HG03066 (cell line): ENCODE results near the gene CSRNP3.
"Not testable (repeated sequence)": the region's sequence is repeated elsewhere in the genome, so short reads cannot be mapped to it uniquely, and the experiment has no call there.

Experiments used
- ATAC-seq: cut with Tn5 transposase; IDR thresholded peaks from one replicate; pipeline ENCODE4 v1.9.1; 2021; ENCODE audit warnings: low read depth; ENCODE audit not compliant: unreplicated experiment

Gene CSRNP3

DNA sequence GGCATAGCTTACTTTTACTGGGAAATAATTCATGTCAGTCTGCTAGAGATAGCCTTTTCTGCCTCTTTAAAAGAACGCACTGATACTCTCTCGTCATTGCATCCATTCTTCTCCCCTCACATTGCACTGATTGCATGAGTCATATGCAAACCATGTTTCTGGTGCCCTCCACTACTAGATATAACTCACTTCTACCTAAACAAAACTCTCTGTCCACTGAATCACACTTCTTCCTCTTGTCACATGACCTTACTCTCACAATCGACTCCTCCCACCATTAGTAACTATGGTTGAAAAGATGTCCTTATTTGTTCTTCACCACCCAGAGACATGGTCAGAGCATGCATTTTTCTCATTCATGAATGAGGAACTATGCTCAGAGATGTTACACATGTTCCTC is 158.0 kb downstream of the CSRNP3 start:
- no peak for ATAC-seq

DNA sequence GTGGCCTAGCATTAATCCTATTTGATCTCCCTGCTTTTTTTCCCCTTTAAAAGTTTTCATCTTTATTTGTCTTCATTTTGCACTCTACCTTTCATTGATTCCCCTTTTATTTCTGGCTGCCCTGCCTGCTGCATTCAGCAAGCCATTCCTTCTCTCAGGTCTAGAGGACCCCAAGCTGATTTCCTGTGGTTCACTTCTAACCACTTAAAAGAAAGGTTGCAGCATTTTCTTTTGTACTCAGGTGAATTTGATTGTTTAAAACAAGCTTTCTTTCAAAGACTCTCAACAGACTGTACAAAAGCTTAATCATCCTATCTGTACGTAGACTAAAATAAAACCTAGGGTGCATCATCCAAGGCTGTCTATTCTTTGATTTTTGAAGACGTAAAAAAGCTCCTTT is 160.3 kb downstream of the CSRNP3 start:
- no peak for ATAC-seq

- ATAC-seq, result no peak
Observed at GRCh38 chr2:165630236-165630635, 160.7 kb downstream of the CSRNP3 start.

GRCh38 chr2:165631089-165631488 is 161.6 kb downstream of the CSRNP3 start:
- ATAC-seq, result no peak

DNA sequence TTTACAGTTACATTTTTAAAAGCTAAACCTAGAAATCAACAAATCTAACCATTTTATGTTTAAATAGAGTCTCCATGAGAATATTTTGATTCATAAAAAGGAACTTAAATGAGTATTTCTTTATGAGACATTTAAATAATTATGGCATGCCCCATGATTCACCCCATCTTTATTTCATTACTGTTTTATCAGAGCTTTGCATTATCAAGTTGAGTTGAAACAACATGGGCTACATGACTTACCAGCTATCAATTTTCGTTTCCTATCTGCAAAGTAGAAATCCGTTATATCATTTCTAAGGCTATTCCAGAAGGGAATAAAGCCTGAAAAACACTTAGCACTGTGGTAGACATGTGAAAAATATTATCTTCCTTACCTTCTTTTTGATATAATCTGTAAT is 163.1 kb downstream of the CSRNP3 start:
- no peak for ATAC-seq

- ATAC-seq, result no peak
Observed at GRCh38 chr2:165633431-165633830, 163.9 kb downstream of the CSRNP3 start.

DNA sequence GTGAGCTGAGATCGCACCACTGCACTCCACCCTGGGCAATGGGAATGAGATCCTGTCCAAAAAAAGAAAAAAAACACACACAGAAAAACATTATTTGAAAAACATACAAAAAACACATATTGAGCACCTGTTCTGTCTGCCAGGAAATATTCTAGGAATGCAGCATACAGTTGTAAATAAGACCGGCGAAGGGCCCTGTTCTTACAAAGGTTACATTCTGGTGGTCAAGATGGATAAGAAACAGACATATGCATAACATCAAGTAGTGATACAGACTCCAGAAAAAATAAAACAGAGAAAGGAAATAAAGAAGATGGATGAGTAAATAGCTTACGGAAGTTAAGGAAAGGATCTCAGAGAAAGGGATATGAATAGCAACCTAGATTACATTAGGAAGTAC is 164.8 kb downstream of the CSRNP3 start:
- no peak for ATAC-seq

- ATAC-seq, result no peak
Observed at GRCh38 chr2:165634855-165635254, 165.4 kb downstream of the CSRNP3 start.

DNA sequence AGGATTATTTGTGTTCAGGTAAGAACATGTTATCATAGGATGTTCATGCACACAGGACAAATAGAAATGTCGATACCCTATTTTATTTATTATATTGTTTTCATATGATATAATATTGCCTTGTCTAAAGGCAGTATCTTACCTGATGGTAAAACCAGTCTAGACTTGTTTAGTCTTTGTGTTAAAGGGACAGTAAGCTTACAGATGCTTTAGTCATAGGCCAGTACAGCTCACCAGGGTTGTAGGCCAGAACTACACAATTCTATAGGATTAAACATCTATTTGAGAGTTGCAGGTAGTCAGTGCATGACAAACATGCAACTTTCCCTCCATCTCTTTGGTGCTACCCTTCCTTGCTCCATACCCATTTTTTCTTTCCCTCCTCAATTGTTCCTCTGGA is 166.0 kb downstream of the CSRNP3 start:
- no peak for ATAC-seq

- ATAC-seq, result no peak
Observed at GRCh38 chr2:165636959-165637358, 167.5 kb downstream of the CSRNP3 start.

DNA sequence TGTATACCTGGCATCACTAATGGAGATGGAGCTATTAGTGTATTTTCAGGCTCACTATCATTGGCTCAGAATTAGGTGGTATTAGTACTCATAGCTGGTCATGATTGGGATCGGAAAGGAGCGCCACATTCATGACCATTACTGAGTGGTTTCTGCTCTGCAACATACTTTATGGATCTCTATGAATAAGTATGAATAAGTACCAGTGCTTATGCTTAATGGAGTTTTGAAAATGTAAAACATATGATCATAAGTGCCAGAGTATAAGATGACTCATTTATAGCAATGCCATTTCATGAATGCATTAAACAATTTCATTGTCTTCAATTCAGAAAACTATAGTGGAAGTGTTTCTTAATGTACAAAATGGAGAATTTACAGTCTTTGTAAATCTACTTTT is 167.9 kb downstream of the CSRNP3 start:
- no peak for ATAC-seq

DNA sequence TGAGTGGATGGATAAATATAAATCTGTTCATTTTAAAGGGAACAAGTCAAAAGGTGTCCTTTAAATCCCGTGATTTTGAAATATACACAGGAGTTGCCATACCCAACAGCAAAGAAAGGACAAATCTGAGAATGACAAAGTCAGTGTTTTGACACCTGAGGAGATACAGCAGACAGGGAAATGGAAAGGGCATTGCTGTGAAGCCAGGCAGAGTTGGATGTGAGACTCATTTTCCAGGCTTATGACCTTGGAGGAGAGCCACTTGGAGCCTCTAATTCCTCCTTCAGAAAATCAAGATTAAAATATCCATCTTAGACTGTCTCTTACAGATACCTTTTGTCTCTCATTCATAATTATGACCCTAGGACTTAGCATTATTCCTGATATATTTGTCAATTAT is 170.0 kb downstream of the CSRNP3 start:
- ATAC-seq, result no peak

- ATAC-seq, result no peak
Observed at GRCh38 chr2:165640247-165640929, 170.9 kb downstream of the CSRNP3 start.

DNA sequence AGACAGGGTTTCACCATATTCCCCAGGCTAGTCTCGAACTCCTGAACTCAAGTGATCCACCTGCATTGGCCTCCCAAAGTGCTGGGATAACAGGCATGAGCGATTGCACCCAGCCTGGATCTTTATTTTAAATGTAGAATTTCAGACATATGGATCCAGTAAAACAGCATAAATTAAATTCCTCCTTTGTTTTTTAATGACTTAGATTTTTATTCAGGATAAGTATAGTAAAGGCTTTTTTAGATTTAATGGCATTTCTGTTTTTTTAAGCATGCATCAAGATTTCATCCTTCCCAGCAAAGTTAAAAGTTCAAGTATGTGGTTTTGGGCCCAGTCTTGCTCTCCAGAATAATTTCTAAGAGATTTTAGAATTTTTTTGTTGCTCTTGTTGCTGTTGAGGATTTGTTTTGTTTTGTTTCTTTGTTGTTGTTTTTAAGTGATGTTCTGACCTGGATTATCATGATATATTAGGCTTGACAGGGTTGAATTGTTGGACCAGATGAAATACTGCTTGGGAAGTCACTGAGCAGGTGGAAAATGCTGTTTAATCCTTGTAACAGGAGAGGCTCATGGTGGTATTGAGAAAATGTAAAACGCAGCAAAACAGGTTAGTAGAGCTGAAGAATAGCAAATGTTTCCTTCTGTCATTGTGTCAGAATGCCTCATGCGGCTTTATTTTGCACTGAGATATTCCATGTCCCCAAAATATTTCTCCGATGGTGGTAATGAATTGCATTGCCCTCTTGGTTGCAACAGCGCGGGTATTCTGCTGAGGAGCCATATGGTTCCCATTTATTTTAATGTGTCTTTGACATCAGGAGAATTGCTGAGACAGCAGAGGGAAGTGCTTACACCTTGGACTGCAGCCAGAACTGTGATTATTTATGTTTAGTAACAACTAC is 176.7 kb downstream of the CSRNP3 start:
- ATAC-seq, result no peak

GRCh38 chr2:165647409-165647808 is 177.9 kb downstream of the CSRNP3 start:
- ATAC-seq, result no peak

DNA sequence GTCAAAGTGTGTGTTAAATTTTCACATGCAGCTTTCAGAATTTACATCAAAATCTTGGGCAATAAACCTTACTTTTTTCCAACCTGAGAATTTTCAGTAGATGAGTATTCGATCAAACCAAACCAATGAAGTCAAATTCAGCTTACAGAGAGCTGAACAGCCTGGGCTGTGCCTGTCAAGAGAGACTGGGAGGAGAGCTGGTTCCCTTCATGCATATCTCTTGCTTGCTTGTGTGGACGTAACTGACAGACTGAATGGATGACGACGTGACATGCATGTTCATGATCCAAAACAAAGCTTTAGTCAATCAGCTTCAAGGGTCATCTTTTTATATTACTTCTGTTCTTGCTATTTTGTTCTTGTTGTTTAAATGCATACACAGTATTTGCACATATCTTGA is 179.3 kb downstream of the CSRNP3 start:
- ATAC-seq, result no peak

DNA sequence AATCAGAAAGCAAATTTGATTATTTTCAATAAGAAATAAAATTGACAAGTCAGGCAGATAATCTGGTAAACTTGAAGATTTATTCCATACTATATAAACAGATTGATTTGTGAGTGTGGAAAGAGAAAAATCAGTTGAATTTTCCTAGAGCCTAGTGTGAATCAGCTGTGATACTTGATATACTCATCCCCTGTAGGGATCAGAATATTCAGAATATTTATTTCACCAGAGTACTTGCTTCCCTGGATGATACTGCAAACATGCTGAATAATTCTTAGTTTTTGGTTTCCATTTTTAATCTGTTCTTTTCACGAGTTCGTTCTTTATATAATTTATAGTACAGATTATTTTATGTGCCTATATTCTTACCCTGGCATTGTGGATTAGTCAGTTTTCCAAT is 181.7 kb downstream of the CSRNP3 start:
- ATAC-seq, result no peak

GRCh38 chr2:165655661-165656060 is 186.2 kb downstream of the CSRNP3 start:
- ATAC-seq, result no peak

DNA sequence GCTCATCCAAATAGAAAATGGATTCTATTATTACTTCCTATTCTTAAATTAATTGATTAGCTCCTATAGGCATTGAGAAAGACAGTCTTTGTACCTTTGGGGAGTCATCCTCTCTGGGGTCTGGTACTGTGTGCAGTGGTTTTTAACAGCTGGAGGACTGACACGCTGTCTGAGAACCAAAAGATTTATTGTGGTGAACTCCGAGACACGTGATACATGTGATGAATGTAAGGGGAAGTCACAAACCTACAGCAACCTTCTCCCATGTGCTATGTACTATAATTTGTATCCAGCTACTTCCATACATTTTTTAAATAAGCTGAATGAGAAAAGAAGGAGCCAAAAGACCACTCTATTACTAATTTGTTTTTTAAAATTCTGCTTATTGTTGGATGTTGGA is 190.9 kb downstream of the CSRNP3 start:
- ATAC-seq, result no peak

DNA sequence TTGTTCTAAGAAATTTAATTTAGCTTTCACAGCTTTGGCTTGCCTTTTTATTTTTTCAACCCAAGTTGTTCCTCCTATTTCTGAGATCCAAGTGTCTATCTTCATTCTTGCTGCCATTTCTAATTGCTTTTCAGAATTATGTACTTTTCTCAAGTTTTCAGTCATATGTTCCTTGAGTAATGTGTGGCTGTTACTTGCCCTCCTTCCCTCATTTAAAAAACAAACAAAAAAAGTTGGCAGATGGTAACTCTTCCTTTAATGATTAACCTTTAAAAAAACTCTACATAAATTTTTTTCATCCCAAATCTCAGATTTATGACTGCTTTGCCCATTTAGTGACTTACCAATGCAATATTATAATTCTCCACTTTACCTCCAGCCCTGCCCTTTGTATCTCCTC is 193.2 kb downstream of the CSRNP3 start:
- ATAC-seq, result no peak

GRCh38 chr2:165665614-165666013 is 196.1 kb downstream of the CSRNP3 start:
- ATAC-seq, result no peak

DNA sequence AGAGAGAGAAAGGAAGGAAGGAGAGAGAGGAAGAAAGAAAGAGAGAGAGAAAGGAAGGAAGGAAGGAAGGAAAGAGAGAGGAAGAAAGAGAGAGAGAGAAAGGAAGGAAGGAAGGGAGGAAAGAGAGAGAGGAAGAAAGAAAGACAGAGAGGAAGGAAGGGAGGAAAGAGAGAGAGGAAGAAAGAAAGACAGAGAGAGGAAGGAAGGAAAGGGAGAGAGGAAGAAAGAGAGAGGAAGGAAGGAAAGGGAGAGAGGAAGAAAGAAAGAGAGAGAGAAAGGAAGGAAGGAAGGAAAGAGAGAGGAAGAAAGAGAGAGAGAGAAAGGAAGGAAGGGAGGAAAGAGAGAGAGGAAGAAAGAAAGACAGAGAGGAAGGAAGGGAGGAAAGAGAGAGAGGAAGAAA is 196.6 kb downstream of the CSRNP3 start:
- not testable (repeated sequence) for ATAC-seq
